CD4-positive, alpha-beta T cell treated with Interleukin-4 for 1 hour (primary cell): ENCODE measurements around the gene C3.
A peak's percentile ranks its signal among the peaks of the same experiment; 100 is the strongest.
"Not testable (repeated sequence)": the region's sequence is repeated elsewhere in the genome, so short reads cannot be mapped to it uniquely, and the experiment has no call there.

Source experiments
- DNase-seq, 2 donors: peaks; one replicate each; pipeline ENCODE4 v3.0.0-alpha.2; 2020 to 2022

Gene C3

DNA sequence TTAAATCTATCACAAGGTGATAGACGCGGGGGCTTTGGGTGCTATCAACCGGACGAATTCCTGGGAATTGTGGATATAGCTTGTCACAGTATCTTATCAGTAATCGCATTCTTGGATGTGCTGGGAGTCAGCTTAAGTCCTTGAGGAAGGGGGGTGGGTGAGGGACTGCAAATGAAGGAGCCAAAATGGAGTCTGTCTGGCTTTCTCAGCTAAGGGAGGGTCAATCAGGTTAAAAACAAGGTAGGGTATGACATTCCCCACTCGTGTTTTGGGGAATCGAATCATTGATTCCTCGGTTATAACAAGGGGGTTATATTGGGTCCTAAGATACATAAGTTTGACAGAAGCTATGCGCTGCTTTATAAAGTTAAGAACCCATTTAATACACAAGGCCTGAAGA is 64.1 kb downstream of the C3 start:
- DNase-seq, result not testable (repeated sequence)

GRCh38 chr19:6654347-6655310 is 65.8 kb downstream of the C3 start:
- DNase-seq, result peak; percentile 57 to 67

- no peak for DNase-seq
Observed at GRCh38 chr19:6652805-6653094, 67.7 kb downstream of the C3 start.

DNA sequence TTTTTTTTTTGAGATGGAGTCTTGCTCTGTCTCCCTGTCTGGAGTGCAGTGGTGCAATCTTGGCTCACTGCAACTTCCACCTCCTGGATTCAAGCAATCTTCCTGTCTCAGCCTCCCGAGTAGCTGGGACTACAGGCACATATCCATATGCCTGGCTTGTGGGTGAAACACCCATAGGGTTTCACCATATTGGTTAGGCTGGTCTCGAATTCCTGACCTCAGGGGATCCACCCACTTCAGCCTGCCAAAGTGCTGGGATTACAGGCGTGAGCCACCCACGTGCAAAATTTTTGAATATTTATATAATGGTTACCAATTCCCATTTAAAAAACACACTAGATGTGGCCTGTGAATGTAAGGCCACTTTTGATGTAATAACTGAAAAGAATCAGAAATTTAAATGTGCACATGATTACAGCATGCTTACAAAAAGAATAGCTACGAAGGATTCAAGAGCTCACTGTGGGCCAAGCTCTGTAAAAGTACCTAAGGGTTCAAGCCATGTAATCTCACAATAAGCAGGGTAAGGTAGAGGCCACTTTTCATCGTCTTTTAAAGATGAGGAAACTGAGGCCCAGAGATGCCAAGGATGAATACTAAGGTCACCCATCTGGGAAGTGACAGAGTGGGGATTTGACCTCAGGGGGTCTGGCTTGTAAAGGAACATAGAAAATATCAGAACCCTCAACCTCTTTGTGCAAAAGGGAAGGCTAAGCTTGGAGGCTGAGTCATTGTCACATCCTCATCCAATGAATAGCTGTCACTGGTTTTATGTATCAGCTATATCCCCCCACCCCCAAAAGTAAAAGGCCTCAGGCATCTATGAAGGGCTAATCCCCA is 68.3 kb downstream of the C3 start:
- DNase-seq, result no peak

- DNase-seq, result no peak
Observed at GRCh38 chr19:6649185-6649584, 71.3 kb downstream of the C3 start.

DNA sequence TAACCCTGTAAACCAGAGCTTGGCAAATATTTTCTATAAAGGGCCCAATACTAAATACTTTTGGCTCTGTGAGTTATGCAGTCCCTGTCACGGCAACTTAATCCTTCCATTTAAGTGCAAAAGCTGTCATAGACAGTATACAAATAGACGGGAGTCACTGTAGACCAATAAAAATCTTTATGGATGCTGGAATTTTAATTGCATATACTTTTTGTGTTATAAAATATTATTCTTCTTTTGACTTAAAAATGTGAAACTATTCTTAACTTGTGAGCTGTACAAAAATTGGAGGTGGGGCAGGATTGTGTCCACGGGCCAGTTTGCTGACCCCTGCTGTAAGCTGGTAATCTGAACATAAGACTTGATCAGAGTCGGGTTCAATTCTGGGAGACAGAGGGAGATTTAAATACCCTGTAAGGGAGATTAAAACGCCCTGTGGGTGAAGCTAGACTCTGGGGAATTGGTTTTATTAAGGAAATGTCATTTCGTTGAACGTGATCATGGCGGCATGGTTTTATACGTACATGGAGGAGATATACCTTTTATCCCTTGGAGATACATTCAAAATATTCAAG is 72.2 kb downstream of the C3 start:
- DNase-seq, result no peak

DNA sequence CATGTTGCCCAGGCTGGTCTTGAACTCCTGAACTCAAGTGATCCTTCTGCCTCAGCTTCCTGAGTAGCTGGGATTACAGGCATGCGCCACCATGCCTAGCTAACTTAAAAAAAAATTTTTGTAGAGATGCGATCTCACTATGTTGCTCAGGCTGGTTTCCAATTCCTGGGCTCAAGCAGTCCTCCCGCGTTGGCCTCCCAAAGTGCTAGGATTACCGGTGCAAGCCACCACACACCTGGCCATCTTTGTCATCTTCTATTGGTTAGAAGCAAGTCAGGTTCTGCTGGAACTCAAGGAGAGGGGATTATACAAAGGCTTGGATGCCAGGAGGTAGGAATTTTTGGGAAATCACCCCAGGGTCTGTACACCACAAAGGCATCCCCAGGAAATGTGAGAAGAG is 75.7 kb downstream of the C3 start:
- DNase-seq, result no peak

- DNase-seq, result not testable (repeated sequence)
Observed at GRCh38 chr19:6640333-6640732, 80.1 kb downstream of the C3 start.

DNA sequence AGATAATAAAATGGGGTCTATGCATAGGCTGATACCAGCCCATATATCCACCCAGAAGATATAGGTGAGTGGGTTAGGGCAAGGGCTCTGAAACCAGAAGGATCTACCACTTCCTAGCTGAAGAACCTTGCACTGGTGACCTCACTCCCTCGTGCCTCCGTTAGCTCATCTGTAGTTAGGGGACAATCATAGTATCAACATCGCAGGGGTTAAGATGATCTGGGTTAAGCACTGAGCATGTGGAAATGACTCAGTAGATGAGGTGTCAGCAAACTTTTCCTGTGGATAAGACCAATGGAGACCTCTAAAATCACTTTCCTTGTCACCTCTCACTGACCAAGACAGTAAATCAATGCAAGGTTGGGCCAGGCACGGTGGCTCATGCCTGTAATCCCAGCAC is 81.0 kb downstream of the C3 start:
- DNase-seq, result no peak

- not testable (repeated sequence) for DNase-seq
Observed at GRCh38 chr19:6633456-6633813, 87.0 kb downstream of the C3 start.

GRCh38 chr19:6632747-6633455 is 87.5 kb downstream of the C3 start:
- peak; percentile 55 to 69 for DNase-seq

GRCh38 chr19:6632002-6632621 is 88.3 kb downstream of the C3 start:
- DNase-seq, result peak; percentile 82 to 90
